HEK293 (cell line): ENCODE data around the gene CIB4.
"Not testable (repeated sequence)": the region's sequence is repeated elsewhere in the genome, so short reads cannot be mapped to it uniquely, and the experiment has no call there.

ENCODE experiments used
- CTCF ChIA-PET: fragments of 350-600 bp; formaldehyde crosslinking; extraction: SDS; loops from one replicate; lab custom pipeline; 2021; ENCODE audit warnings: antibody characterized with exemption; lab: Yijun Ruan, JAX
- POLR2A ChIA-PET: fragments of 300-600 bp; formaldehyde crosslinking; extraction: SDS; loops from one replicate; lab custom pipeline; 2020; ENCODE audit warnings: antibody characterized with exemption, inconsistent platforms; lab: Yijun Ruan, JAX
- H3K27ac ChIP-seq: fragments of 200-500 bp; sonication (Bioruptor generic); 2 replicates; pipeline ENCODE4 v1.5.1; 2014; ENCODE audit warnings: low read depth, low read length, control low read depth, inconsistent platforms; ENCODE audit errors: extremely low read depth
- H3K36me3 ChIP-seq, 2 experiments: fragments of 200-500 bp in 1 of 2; sonication (Bioruptor generic) in 1 of 2; 1 replicate in 1 of 2; 2 replicates in 1 of 2; pipeline ENCODE4 v1.5.1; 2014 to 2017; ENCODE audit warnings: inconsistent platforms in 2 of 2, low read length in 2 of 2; ENCODE audit not compliant: control insufficient read depth in 2 of 2, insufficient read depth in 1 of 2
- H3K4me1 ChIP-seq: fragments of 200-500 bp; sonication (Bioruptor generic); 2 replicates; pipeline ENCODE4 v1.5.1; 2014; ENCODE audit warnings: mild to moderate bottlenecking, low read length, inconsistent platforms; ENCODE audit not compliant: control insufficient read depth, insufficient read depth
- H3K4me3 ChIP-seq: 2 replicates; pipeline ENCODE4 v1.5.1; 2011; ENCODE audit warnings: low read depth, mild to moderate bottlenecking, control low read depth, low read length, moderate library complexity
- H3K9me3 ChIP-seq: fragments of 200-500 bp; sonication (Bioruptor generic); 2 replicates; pipeline ENCODE4 v1.5.1; 2014; ENCODE audit warnings: low read depth, low read length, inconsistent platforms; ENCODE audit not compliant: control insufficient read depth, insufficient read depth
- HIC1 ChIP-seq: fragments of 450-650 bp; formaldehyde crosslinking; IDR thresholded peaks from 2 replicates; pipeline ENCODE4 v1.5.1; 2016; ENCODE audit warnings: missing biosample characterization, missing genetic modification characterization
- SP3 ChIP-seq: fragments of 450-650 bp; formaldehyde crosslinking; IDR thresholded peaks from 2 replicates; pipeline ENCODE4 v1.5.1; 2016; ENCODE audit warnings: missing biosample characterization, missing genetic modification characterization
- ZIC2 ChIP-seq: fragments of 450-650 bp; formaldehyde crosslinking; IDR thresholded peaks from 2 replicates; pipeline ENCODE4 v1.5.1; 2016; ENCODE audit warnings: missing biosample characterization, missing genetic modification characterization
- ZNF121 ChIP-seq: fragments of 450-650 bp; formaldehyde crosslinking; IDR thresholded peaks from 2 replicates; pipeline ENCODE4 v1.5.1; 2016; ENCODE audit warnings: missing biosample characterization, missing genetic modification characterization
- ZNF184 ChIP-seq: fragments of 450-650 bp; IDR thresholded peaks from 2 replicates; pipeline ENCODE4 v1.5.1; 2018; ENCODE audit warnings: missing biosample characterization, mild to moderate bottlenecking, missing genetic modification characterization
- ZNF426 ChIP-seq: fragments of 450-650 bp; formaldehyde crosslinking; IDR thresholded peaks from 2 replicates; pipeline ENCODE4 v1.5.1; 2017; ENCODE audit warnings: missing biosample characterization, missing genetic modification characterization, mild to moderate bottlenecking, inconsistent platforms, moderate library complexity
- ZNF548 ChIP-seq: fragments of 450-650 bp; formaldehyde crosslinking; IDR thresholded peaks from 2 replicates; pipeline ENCODE4 v1.5.1; 2016; ENCODE audit warnings: missing biosample characterization, missing genetic modification characterization
- ZNF571 ChIP-seq: fragments of 450-650 bp; formaldehyde crosslinking; IDR thresholded peaks from 2 replicates; pipeline ENCODE4 v1.5.0; 2017; ENCODE audit warnings: missing biosample characterization, missing genetic modification characterization
- ZNF596 ChIP-seq: fragments of 450-650 bp; IDR thresholded peaks from 2 replicates; pipeline ENCODE4 v1.5.0; 2018; ENCODE audit warnings: missing biosample characterization, mild to moderate bottlenecking, missing genetic modification characterization, moderate library complexity
- ZNF610 ChIP-seq: fragments of 450-650 bp; formaldehyde crosslinking; IDR thresholded peaks from 2 replicates; pipeline ENCODE4 v1.5.1; 2016; ENCODE audit warnings: missing biosample characterization, missing genetic modification characterization, borderline replicate concordance
- ZNF677 ChIP-seq: fragments of 450-650 bp; IDR thresholded peaks from 2 replicates; pipeline ENCODE4 v1.5.0; 2018; ENCODE audit warnings: missing biosample characterization, mild to moderate bottlenecking, missing genetic modification characterization, moderate library complexity
- ZNF692 ChIP-seq: fragments of 450-650 bp; formaldehyde crosslinking; IDR thresholded peaks from 2 replicates; pipeline ENCODE4 v1.5.1; 2016; ENCODE audit warnings: missing biosample characterization, missing genetic modification characterization
- ZSCAN23 ChIP-seq: fragments of 450-650 bp; formaldehyde crosslinking; IDR thresholded peaks from 2 replicates; pipeline ENCODE4 v1.5.1; 2016; ENCODE audit warnings: missing biosample characterization, missing genetic modification characterization
- TF ChIP-seq, protein P1 (sequence below): fragments of 450-650 bp; formaldehyde crosslinking; IDR thresholded peaks from 2 replicates; pipeline ENCODE4 v1.5.1; 2017; ENCODE audit warnings: missing biosample characterization, mild to moderate bottlenecking, missing genetic modification characterization, moderate library complexity
- TF ChIP-seq, protein P2 (sequence below): fragments of 450-650 bp; formaldehyde crosslinking; IDR thresholded peaks from 2 replicates; pipeline ENCODE4 v1.5.1; 2016; ENCODE audit warnings: missing biosample characterization, missing genetic modification characterization
- TF ChIP-seq, protein P3 (sequence below): fragments of 450-650 bp; formaldehyde crosslinking; conservative IDR thresholded peaks from 2 replicates; pipeline ENCODE4 v1.5.1; 2016; ENCODE audit warnings: low read depth, missing biosample characterization, missing genetic modification characterization

The CIB4 gene

GRCh38 chr2:26567534-26567933, 73.6 kb downstream of the CIB4 start:
- no peaks in the 10 kb centered on the region for H3K4me1 ChIP-seq
- H3K36me3 ChIP-seq: no peaks in the 10 kb centered on the region
- ChIA-PET POLR2A (no interaction called here), CTCF (interaction anchor here (1.3 kb wide), 1 partner anchor 10 kb away, joined by 6 read pairs; no protein-coding TSS in a partner anchor)
- H3K9me3 ChIP-seq: no peaks in the 10 kb centered on the region
- no peak overlapping the region for H3K27ac ChIP-seq
- H3K4me3 ChIP-seq: no peak overlapping the region
- no peak for TF ChIP-seq ZNF596
- TF ChIP-seq, protein P1, sequence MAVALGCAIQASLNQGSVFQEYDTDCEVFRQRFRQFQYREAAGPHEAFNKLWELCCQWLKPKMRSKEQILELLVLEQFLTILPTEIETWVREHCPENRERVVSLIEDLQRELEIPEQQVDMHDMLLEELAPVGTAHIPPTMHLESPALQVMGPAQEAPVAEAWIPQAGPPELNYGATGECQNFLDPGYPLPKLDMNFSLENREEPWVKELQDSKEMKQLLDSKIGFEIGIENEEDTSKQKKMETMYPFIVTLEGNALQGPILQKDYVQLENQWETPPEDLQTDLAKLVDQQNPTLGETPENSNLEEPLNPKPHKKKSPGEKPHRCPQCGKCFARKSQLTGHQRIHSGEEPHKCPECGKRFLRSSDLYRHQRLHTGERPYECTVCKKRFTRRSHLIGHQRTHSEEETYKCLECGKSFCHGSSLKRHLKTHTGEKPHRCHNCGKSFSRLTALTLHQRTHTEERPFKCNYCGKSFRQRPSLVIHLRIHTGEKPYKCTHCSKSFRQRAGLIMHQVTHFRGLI (tag by site-specific recombination): peak; percentile 38; the same call in 1 of the 2 replicates
- TF ChIP-seq, all 188 proteins: peak for 1

DNA sequence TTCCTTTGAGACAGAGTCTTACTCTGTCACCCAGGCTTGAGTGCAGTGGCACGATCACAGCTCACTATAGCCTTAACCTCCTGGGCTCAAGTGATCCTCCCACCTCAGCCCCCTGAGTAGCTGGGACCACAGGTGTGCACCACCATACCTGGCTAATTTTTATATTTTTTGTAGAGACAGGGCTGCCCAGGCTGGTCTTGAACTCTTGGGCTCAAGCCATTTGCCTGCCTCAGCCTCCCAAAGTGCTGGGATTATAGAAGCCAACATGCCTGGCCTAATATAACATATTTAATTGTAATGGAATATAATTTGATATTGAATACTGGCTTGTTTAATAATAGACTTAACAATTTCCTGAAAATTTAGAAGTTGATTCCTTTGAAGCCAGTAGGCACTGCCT, 74.4 kb downstream of the CIB4 start:
- H3K27ac ChIP-seq, H3K36me3 ChIP-seq, H3K9me3 ChIP-seq, H3K4me1 ChIP-seq, POLR2A ChIA-PET, H3K4me3 ChIP-seq: not testable (repeated sequence)
- CTCF ChIA-PET: interaction anchor here (2.1 kb wide), 1 partner anchor 11 kb away, joined by 14 read pairs; no protein-coding TSS in a partner anchor

DNA sequence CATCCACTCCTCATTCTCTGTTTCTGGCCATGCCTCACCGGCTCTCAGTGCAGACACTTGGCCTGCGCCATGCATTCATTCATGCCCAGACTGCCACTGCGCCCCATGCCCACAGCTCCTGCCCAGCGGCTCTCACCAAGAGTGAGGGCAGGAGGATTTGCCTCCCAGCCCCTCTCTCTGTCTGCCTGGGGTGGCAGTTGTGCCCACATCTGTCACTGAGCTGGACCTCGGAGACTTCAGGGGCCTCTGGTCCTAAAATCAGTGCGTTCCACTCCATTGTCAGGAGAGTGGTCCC, 75.1 kb downstream of the CIB4 start:
- ChIA-PET CTCF (interaction anchor here (0.6 to 2.1 kb wide), 4 partner anchors 12 to 630 kb away, joined by 3 to 14 read pairs (median 4); no protein-coding TSS in a partner anchor), POLR2A (no interaction called here)
- Histone ChIP-seq H3K36me3 (no peaks in the 10 kb centered on the region), H3K4me1 (no peaks in the 10 kb centered on the region), H3K27ac (no peak overlapping the region), H3K9me3 (no peaks in the 10 kb centered on the region), H3K4me3 (no peak overlapping the region)
- TF ChIP-seq ZNF610 (tag by site-specific recombination) (no peak), ZNF121 (tag by site-specific recombination) (no peak), ZNF426 (no peak), ZNF677 (tag by site-specific recombination) (no peak), ZNF184 (tag by site-specific recombination) (no peak), HIC1 (tag by site-specific recombination) (no peak), ZNF692 (tag by site-specific recombination) (no peak), ZSCAN23 (tag by site-specific recombination) (no peak), ZIC2 (tag by site-specific recombination) (no peak), SP3 (tag by site-specific recombination) (no peak), ZNF571 (tag by site-specific recombination) (no peak), ZNF548 (tag by site-specific recombination) (no peak)
- TF ChIP-seq, protein P2, sequence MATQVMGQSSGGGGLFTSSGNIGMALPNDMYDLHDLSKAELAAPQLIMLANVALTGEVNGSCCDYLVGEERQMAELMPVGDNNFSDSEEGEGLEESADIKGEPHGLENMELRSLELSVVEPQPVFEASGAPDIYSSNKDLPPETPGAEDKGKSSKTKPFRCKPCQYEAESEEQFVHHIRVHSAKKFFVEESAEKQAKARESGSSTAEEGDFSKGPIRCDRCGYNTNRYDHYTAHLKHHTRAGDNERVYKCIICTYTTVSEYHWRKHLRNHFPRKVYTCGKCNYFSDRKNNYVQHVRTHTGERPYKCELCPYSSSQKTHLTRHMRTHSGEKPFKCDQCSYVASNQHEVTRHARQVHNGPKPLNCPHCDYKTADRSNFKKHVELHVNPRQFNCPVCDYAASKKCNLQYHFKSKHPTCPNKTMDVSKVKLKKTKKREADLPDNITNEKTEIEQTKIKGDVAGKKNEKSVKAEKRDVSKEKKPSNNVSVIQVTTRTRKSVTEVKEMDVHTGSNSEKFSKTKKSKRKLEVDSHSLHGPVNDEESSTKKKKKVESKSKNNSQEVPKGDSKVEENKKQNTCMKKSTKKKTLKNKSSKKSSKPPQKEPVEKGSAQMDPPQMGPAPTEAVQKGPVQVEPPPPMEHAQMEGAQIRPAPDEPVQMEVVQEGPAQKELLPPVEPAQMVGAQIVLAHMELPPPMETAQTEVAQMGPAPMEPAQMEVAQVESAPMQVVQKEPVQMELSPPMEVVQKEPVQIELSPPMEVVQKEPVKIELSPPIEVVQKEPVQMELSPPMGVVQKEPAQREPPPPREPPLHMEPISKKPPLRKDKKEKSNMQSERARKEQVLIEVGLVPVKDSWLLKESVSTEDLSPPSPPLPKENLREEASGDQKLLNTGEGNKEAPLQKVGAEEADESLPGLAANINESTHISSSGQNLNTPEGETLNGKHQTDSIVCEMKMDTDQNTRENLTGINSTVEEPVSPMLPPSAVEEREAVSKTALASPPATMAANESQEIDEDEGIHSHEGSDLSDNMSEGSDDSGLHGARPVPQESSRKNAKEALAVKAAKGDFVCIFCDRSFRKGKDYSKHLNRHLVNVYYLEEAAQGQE (tag by site-specific recombination): no peak
- TF ChIP-seq, protein P3, sequence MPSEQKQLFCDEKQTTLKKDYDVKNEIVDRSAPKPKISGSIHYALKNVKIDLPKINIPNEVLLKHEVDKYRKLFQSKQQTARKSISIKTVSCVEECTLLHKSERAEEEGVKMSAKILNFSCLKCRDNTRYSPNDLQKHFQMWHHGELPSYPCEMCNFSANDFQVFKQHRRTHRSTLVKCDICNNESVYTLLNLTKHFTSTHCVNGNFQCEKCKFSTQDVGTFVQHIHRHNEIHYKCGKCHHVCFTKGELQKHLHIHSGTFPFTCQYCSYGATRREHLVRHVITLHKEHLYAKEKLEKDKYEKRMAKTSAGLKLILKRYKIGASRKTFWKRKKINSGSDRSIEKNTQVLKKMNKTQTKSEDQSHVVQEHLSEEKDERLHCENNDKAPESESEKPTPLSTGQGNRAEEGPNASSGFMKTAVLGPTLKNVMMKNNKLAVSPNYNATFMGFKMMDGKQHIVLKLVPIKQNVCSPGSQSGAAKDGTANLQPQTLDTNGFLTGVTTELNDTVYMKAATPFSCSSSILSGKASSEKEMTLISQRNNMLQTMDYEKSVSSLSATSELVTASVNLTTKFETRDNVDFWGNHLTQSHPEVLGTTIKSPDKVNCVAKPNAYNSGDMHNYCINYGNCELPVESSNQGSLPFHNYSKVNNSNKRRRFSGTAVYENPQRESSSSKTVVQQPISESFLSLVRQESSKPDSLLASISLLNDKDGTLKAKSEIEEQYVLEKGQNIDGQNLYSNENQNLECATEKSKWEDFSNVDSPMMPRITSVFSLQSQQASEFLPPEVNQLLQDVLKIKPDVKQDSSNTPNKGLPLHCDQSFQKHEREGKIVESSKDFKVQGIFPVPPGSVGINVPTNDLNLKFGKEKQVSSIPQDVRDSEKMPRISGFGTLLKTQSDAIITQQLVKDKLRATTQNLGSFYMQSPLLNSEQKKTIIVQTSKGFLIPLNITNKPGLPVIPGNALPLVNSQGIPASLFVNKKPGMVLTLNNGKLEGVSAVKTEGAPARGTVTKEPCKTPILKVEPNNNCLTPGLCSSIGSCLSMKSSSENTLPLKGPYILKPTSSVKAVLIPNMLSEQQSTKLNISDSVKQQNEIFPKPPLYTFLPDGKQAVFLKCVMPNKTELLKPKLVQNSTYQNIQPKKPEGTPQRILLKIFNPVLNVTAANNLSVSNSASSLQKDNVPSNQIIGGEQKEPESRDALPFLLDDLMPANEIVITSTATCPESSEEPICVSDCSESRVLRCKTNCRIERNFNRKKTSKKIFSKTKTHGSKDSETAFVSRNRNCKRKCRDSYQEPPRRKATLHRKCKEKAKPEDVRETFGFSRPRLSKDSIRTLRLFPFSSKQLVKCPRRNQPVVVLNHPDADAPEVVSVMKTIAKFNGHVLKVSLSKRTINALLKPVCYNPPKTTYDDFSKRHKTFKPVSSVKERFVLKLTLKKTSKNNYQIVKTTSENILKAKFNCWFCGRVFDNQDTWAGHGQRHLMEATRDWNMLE (tag by site-specific recombination): no peak
